Activated CD4-positive, alpha-beta memory T cell treated with anti-CD3 and anti-CD28 coated beads for 36 hours (primary cell): ENCODE data around the gene SPRED1. TPM values are rescaled to one million over a fixed set of nuclear protein-coding genes. Genes with fewer than 3 reads are reported as not detected.

Source experiments
- CTCF ChIA-PET: fragments of 350-600 bp; sonication (Branson Sonifier 250); formaldehyde crosslinking; loops from one replicate; lab custom pipeline; 2021; ENCODE audit warnings: antibody characterized with exemption, inconsistent platforms; lab: Charles Lee
- POLR2A ChIA-PET: fragments of 350-600 bp; sonication (Branson Sonifier 250); formaldehyde crosslinking; loops from one replicate; lab custom pipeline; 2021; ENCODE audit warnings: antibody characterized with exemption; lab: Charles Lee
- DNase-seq: peaks from one replicate; pipeline ENCODE4 v3.0.0-alpha.2; 2020
- H3K27ac Mint-ChIP-seq: one replicate; pipeline ENCODE4 v1.8.0; 2021; ENCODE audit warnings: mixed read lengths
- H3K27me3 Mint-ChIP-seq: one replicate; pipeline ENCODE4 v1.8.0; 2021; ENCODE audit warnings: mixed read lengths
- H3K36me3 Mint-ChIP-seq: one replicate; pipeline ENCODE4 v1.8.0; 2021; ENCODE audit warnings: mixed read lengths
- H3K4me1 Mint-ChIP-seq: one replicate; pipeline ENCODE4 v1.8.0; 2021; ENCODE audit warnings: low read depth, mixed read lengths
- H3K4me3 Mint-ChIP-seq: one replicate; pipeline ENCODE4 v1.8.0; 2021; ENCODE audit warnings: mild to moderate bottlenecking, mixed read lengths
- H3K9me3 Mint-ChIP-seq: one replicate; pipeline ENCODE4 v1.8.0; 2021; ENCODE audit warnings: mixed read lengths
- intact Hi-C: fragments of 100-400 bp; cut with micrococcal nuclease; formaldehyde crosslinking; loops from one replicate; pipeline ENCODE4 v1.15.1; 2023
- total RNA-seq, 2 experiments: library from RNA; stranded (reverse); gene quantifications; one replicate each; pipeline ENCODE4 v1.2.3, GENCODE V29; 2021

Gene SPRED1
- total RNA-seq, 2 experiments from 2014 or later, result 0.92 to 0.97 TPM

DNA sequence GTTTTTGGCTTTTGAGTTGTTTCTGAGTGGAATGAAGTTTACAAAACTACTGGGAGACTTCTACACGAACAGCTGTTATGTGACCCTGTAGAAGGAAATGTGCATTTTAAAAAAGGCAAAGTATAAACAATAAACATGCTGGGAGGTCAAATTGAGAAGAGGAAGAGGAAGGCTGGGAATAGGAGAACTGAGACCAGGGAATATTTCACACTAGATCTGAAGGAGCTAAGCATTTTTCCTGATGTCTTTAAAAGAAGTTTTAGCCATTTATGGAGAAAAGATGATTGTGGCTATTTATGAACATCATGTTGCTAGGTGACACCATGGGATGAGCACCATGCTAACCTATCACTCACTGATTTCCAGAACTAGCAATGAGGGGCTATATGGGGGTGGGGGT lies 125.0 kb downstream of the SPRED1 start:
- Mint-ChIP-seq H3K4me1 (no peaks in the 10 kb centered on the region), H3K9me3 (no peaks in the 10 kb centered on the region), H3K4me3 (no peak overlapping the region), H3K27ac (no peak overlapping the region), H3K27me3 (peaks cover 28% of the 10 kb centered on the region), H3K36me3 (no peaks in the 10 kb centered on the region)
- intact Hi-C loops, result no loop called here
- CTCF ChIA-PET, result no interaction called here
- POLR2A ChIA-PET, result no interaction called here
- no peak for DNase-seq

GRCh38 chr15:38378161-38378560 lies 125.5 kb downstream of the SPRED1 start:
- Mint-ChIP-seq H3K4me3 (no peak overlapping the region), H3K36me3 (no peaks in the 10 kb centered on the region), H3K9me3 (no peaks in the 10 kb centered on the region), H3K27ac (no peak overlapping the region), H3K27me3 (peaks cover 27% of the 10 kb centered on the region), H3K4me1 (no peaks in the 10 kb centered on the region)
- DNase-seq, result no peak
- intact Hi-C loops, result no loop called here
- POLR2A ChIA-PET, result no interaction called here
- CTCF ChIA-PET, result interaction anchor here (1.0 to 1.2 kb wide), 2 partner anchors 9 to 382 kb away, joined by 3 read pairs; no protein-coding TSS in a partner anchor

GRCh38 chr15:38389924-38390542 lies 137.4 kb downstream of the SPRED1 start:
- Mint-ChIP-seq H3K4me3 (no peak overlapping the region), H3K27ac (no peak overlapping the region), H3K27me3 (peaks cover 9% of the 10 kb centered on the region), H3K36me3 (no peaks in the 10 kb centered on the region), H3K9me3 (no peaks in the 10 kb centered on the region), H3K4me1 (no peaks in the 10 kb centered on the region)
- DNase-seq, result peak; percentile 74
- intact Hi-C loops, result no loop called here
- POLR2A ChIA-PET, result no interaction called here
- CTCF ChIA-PET, result interaction anchor here (0.7 to 1.8 kb wide), 6 partner anchors 11 to 399 kb away, joined by 3 to 8 read pairs (median 3); no protein-coding TSS in a partner anchor

DNA sequence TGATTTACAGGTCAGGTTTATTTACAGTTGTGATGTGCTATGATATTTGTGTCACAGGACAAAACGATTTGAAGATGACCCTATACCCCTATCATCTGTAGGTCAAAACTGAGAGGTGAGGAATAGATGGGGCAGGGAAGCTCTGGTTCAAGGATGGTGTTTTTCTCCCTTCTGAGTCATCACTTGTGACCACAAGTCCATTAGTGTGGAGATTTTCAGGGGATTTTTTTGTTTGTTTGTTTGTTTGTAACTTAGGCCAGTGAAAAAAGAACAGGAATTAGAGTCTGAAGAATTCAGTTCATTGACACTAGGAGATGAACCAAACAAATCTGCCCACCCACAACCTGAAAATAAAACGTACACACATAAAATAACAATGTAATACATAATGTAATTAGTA lies 138.6 kb downstream of the SPRED1 start:
- H3K27me3 Mint-ChIP-seq, result peaks cover 9% of the 10 kb centered on the region
- no peaks in the 10 kb centered on the region for H3K36me3 Mint-ChIP-seq
- H3K27ac Mint-ChIP-seq, result no peak overlapping the region
- intact Hi-C loops, result no loop called here
- no peaks in the 10 kb centered on the region for H3K4me1 Mint-ChIP-seq
- ChIA-PET POLR2A (no interaction called here), CTCF (no interaction called here)
- DNase-seq, result no peak
- H3K4me3 Mint-ChIP-seq, result no peak overlapping the region
- no peaks in the 10 kb centered on the region for H3K9me3 Mint-ChIP-seq

DNA sequence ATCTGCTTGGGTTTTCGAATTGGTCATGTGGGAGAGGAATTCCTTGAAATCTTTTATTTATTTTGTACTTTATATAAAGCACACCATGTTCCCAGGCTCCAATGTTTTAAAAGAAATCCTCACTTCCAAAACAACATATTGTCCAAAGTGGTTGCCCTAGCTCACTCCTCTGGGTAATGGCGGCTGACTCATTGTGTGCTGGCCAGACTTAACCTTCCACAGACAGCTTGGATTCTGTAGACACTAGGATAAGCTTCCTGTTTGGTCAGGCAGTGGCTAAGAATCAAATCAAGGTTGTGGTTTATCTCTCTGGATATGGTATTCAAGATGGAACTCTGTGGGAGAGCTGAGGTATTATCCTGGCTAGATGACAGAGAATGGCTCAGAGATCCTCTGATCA lies 145.5 kb downstream of the SPRED1 start:
- no peaks in the 10 kb centered on the region for H3K4me1 Mint-ChIP-seq
- POLR2A ChIA-PET, result no interaction called here
- H3K4me3 Mint-ChIP-seq, result no peak overlapping the region
- DNase-seq, result no peak
- peaks cover 25% of the 10 kb centered on the region for H3K27me3 Mint-ChIP-seq
- H3K9me3 Mint-ChIP-seq, result no peaks in the 10 kb centered on the region
- intact Hi-C loops, result no loop called here
- H3K27ac Mint-ChIP-seq, result no peak overlapping the region
- H3K36me3 Mint-ChIP-seq, result no peaks in the 10 kb centered on the region
- CTCF ChIA-PET, result interaction anchor here (1.0 kb wide), 1 partner anchor 14 kb away, joined by 3 read pairs; no protein-coding TSS in a partner anchor

GRCh38 chr15:38401106-38401505 lies 148.5 kb downstream of the SPRED1 start:
- H3K4me3 Mint-ChIP-seq, result no peak overlapping the region
- no peaks in the 10 kb centered on the region for H3K9me3 Mint-ChIP-seq
- no peak overlapping the region for H3K27ac Mint-ChIP-seq
- H3K36me3 Mint-ChIP-seq, result no peaks in the 10 kb centered on the region
- intact Hi-C loops, result no loop called here
- DNase-seq, result no peak
- H3K4me1 Mint-ChIP-seq, result no peaks in the 10 kb centered on the region
- peaks cover 30% of the 10 kb centered on the region for H3K27me3 Mint-ChIP-seq
- ChIA-PET CTCF (no interaction called here), POLR2A (no interaction called here)

DNA sequence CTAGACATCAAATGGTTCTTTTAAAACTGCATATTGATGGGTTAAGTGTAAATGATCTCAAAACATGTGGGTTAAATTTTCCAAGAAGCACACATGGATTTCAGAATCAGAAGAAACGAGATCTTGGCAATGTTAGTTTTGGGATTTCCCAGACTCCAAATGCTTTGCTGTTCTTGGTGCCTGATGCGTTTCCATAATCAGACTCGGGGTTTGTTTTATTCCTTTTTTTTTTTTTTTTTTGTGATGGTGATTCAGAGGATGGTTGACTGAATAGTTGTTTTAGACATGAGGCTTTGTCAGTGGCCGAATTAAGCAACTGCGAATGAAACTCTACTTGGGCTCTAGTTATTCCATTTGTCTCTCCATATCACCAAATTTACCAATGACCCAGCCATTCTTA lies 149.1 kb downstream of the SPRED1 start:
- Mint-ChIP-seq H3K9me3 (no peaks in the 10 kb centered on the region), H3K27me3 (peaks cover 27% of the 10 kb centered on the region), H3K4me1 (no peaks in the 10 kb centered on the region), H3K27ac (no peak overlapping the region), H3K4me3 (no peak overlapping the region), H3K36me3 (no peaks in the 10 kb centered on the region)
- no peak for DNase-seq
- CTCF ChIA-PET, result no interaction called here
- POLR2A ChIA-PET, result no interaction called here
- intact Hi-C loops, result no loop called here

DNA sequence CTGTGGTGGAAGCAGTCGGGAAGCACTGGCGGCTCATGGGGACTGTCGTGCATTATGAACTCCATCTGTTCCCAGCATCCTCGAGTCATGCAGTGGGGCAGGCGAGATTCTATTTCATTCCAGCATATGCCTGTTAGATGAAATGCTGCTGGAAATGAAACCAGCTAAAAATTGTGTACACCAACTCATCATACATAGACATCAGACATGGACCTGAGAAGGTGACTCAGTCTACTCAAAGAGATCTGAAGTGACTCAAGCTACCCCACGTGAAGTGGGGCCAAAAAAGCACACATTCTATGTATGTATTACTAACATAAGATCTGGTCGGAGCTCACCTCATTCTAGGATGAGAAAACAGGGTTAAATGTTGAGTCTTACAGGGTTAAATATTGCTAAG lies 153.8 kb downstream of the SPRED1 start:
- H3K27ac Mint-ChIP-seq, result no peak overlapping the region
- no peaks in the 10 kb centered on the region for H3K36me3 Mint-ChIP-seq
- peaks cover 8% of the 10 kb centered on the region for H3K27me3 Mint-ChIP-seq
- no peak for DNase-seq
- intact Hi-C loops, result no loop called here
- no peaks in the 10 kb centered on the region for H3K4me1 Mint-ChIP-seq
- H3K4me3 Mint-ChIP-seq, result no peak overlapping the region
- ChIA-PET POLR2A (no interaction called here), CTCF (no interaction called here)
- H3K9me3 Mint-ChIP-seq, result no peaks in the 10 kb centered on the region

Other genes with a start within 250 kb of the SPRED1 start
- 10 to 100 TPM; 40.2 to 44.7 TPM for gene FAM98B, start 201.3 kb downstream of the SPRED1 start, total RNA-seq